Subcutaneous abdominal adipose tissue (tissue), 5 donors: Measurements from ENCODE around the gene DUS2.
"Not testable (repeated sequence)": the region's sequence is repeated elsewhere in the genome, so short reads cannot be mapped to it uniquely, and the experiment has no call there.

Source experiments
- H3K27ac ChIP-seq: one replicate; pipeline ENCODE4 v1.7.0; 2013; ENCODE audit warnings: low read depth, mild to moderate bottlenecking, inconsistent platforms, low read length, moderate library complexity
- H3K27me3 ChIP-seq, 5 donors: one replicate each; pipeline ENCODE4 v1.7.0; 2013; ENCODE audit warnings: low read length in 5 of 5, inconsistent platforms in 1 of 5; ENCODE audit not compliant: control insufficient read depth in 5 of 5, insufficient read depth in 4 of 5
- H3K36me3 ChIP-seq, 5 donors: one replicate each; pipeline ENCODE4 v1.7.0; 2013; ENCODE audit warnings: low read length in 5 of 5; ENCODE audit not compliant: control insufficient read depth in 5 of 5, insufficient read depth in 5 of 5
- H3K4me1 ChIP-seq, 5 donors: one replicate each; pipeline ENCODE4 v1.7.0; 2013; ENCODE audit warnings: low read length in 5 of 5, mild to moderate bottlenecking in 3 of 5, moderate library complexity in 1 of 5; ENCODE audit not compliant: control insufficient read depth in 5 of 5, insufficient read depth in 5 of 5
- H3K4me3 ChIP-seq, 5 donors: one replicate each; pipeline ENCODE4 v1.7.0; 2013; ENCODE audit warnings: low read length in 5 of 5, low read depth in 1 of 5
- H3K9ac ChIP-seq, 5 donors: one replicate each; pipeline ENCODE4 v1.7.0; 2013; ENCODE audit warnings: low read length in 5 of 5, mild to moderate bottlenecking in 4 of 5, moderate library complexity in 3 of 5
- H3K9me3 ChIP-seq, 5 donors: one replicate each; pipeline ENCODE4 v1.7.0; 2013; ENCODE audit warnings: low read length in 5 of 5; ENCODE audit not compliant: control insufficient read depth in 5 of 5
- donor health status: healthy.
- donor health status: healthy.
- donor health status: healthy.
- donor health status: healthy.
- donor health status: healthy.

The DUS2 gene

DNA sequence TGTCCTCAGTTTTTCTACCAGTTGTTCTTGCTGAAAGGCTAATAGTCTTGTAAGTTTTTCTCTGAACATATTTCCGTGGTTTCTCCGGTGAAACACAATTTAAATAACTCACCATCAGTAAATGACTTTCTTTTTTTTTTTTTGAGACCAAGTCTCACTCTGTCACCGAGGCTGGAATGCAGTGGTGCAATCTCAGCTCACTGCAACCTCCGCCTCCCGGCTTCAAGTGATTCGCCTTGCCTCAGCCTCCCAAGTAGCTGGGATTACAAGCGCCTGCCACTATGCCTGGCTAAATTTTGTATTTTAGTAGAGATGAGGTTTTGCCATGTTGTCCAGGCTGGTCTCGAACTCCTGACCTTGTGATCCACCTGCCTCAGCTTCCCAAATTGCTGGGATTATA, 91.9 kb downstream of the DUS2 start:
- not testable (repeated sequence) for H3K36me3 ChIP-seq

GRCh38 chr16:68115851-68116250, 92.8 kb downstream of the DUS2 start:
- Histone ChIP-seq H3K4me1 (peaks cover 2 to 23% (median 16%) of the 10 kb centered on the region in 5 donors), H3K9me3 (peaks cover 0 to 4% (median 0%) of the 10 kb centered on the region in 5 donors), H3K4me3 (no peak overlapping the region), H3K9ac (no peak overlapping the region), H3K36me3 (no peaks in the 10 kb centered on the region), H3K27me3 (no peaks in the 10 kb centered on the region), H3K27ac (no peak overlapping the region)

More for the DNA sequence above, 91.9 kb downstream of the DUS2 start:
- not testable (repeated sequence) for H3K27me3 ChIP-seq, H3K9me3 ChIP-seq, H3K9ac ChIP-seq, H3K4me3 ChIP-seq, H3K27ac ChIP-seq
- peaks cover 2 to 23% (median 16%) of the 10 kb centered on the region in 5 donors for H3K4me1 ChIP-seq

DNA sequence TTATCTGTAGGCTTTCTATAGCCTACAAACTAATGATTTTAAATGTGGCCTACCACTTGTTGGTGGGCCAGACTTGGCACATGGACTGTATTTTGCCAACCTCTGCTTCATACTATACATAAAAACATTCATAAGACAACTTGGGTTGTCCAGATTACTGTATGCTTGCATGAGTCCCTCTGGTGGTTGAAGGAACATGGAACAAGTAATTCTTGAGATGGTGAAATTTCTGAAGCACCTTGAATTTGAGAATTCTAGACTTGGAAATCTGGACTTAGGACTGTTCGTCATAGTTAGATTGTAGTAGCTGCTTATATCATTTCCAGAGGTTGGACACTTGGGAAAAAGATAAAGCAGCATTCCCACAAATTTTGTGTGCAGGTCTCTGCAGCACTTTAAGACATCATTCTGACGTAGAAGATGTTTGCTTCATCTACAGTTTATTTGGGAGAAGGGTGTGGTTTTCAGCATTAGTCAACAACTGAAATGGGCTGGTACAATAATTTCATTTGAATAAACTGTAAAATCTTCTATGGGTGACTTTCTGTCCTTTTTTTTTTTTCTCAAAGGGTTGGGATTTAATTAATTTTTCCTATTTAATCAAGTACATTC, 93.3 kb downstream of the DUS2 start:
- Histone ChIP-seq H3K27ac (no peak overlapping the region), H3K9ac (no peak overlapping the region), H3K9me3 (no peaks in the 10 kb centered on the region)

GRCh38 chr16:68117884-68118283, 94.8 kb downstream of the DUS2 start:
- peaks cover 0 to 6% (median 4%) of the 10 kb centered on the region in 5 donors for H3K36me3 ChIP-seq
- no peaks in the 10 kb centered on the region for H3K27me3 ChIP-seq
- H3K9ac ChIP-seq = no peak overlapping the region
- no peak overlapping the region for H3K27ac ChIP-seq
- H3K4me3 ChIP-seq = no peak overlapping the region
- peaks cover 2 to 20% (median 16%) of the 10 kb centered on the region in 5 donors for H3K4me1 ChIP-seq
- no peaks in the 10 kb centered on the region for H3K9me3 ChIP-seq

More for the DNA sequence above, 93.3 kb downstream of the DUS2 start:
- no peaks in the 10 kb centered on the region for H3K27me3 ChIP-seq
- no peak overlapping the region for H3K4me3 ChIP-seq
- no peaks in the 10 kb centered on the region for H3K36me3 ChIP-seq
- peaks cover 2 to 23% (median 16%) of the 10 kb centered on the region in 5 donors for H3K4me1 ChIP-seq

GRCh38 chr16:68118954-68119353, 95.9 kb downstream of the DUS2 start:
- H3K27me3 ChIP-seq, H3K4me3 ChIP-seq, H3K9ac ChIP-seq, H3K27ac ChIP-seq, H3K36me3 ChIP-seq, H3K9me3 ChIP-seq: not testable (repeated sequence)
- peaks cover 0 to 12% (median 6%) of the 10 kb centered on the region in 5 donors for H3K4me1 ChIP-seq

GRCh38 chr16:68120496-68120895, 97.4 kb downstream of the DUS2 start:
- not testable (repeated sequence) for H3K4me1 ChIP-seq, H3K9me3 ChIP-seq, H3K9ac ChIP-seq, H3K4me3 ChIP-seq, H3K27me3 ChIP-seq, H3K27ac ChIP-seq, H3K36me3 ChIP-seq

DNA sequence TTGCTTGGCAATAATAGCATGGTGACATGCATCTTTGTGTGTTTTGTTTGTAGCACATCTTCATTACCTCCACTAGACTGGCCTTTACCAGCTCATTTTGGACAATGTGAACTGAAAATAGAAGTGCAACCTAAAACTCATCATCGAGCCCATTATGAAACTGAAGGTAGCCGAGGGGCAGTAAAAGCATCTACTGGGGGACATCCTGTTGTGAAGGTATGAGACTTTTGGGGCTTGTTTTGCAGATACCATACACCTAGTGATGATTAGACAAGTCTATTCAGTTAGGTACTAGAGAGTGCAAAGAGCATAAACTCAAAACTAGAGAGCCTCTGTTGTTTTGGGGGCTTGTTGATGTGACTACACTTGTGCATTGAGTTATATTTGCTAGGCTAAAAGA, 103.3 kb downstream of the DUS2 start:
- Histone ChIP-seq H3K27me3 (no peaks in the 10 kb centered on the region), H3K4me3 (no peak overlapping the region), H3K4me1 (peaks cover 0 to 3% (median 0%) of the 10 kb centered on the region in 5 donors), H3K9me3 (no peaks in the 10 kb centered on the region), H3K36me3 (peaks cover 0 to 13% (median 5%) of the 10 kb centered on the region in 5 donors), H3K27ac (no peak overlapping the region), H3K9ac (no peak overlapping the region)

DNA sequence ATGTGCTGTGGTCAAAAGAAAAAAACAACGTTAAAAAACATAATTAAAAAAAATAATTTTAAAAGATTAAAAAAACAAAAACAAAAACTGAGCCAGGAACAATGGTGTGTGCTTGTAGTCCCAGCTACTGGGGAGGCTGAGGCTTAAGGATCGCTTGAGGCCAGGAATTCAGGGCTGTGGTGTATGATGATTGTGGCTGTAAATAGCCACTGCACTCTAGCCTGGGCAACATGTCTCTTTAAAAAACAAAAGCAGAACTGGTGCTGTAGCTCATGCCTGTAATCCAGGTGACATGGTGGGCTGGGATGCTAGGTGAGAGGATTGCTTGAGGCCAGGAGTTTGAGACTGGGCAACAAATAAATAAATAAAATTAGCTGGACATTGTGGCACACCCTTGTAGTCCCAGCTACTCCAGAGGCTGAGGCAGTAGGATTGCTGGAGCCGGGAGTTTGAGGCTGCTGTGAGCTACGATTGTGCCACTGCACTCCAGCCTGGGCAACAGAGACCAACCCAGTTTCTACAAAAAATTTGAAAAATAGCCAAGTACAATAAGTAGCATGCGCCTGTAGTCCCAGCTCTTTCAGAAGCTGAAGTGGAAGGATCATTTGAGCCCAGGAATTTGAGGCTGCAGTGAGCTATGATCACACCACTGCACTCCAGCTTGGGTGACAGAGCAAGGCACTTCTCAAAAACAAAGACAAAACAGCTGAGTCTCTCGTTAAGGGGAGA, 105.7 kb downstream of the DUS2 start:
- H3K4me1 ChIP-seq = peaks cover 0 to 10% (median 8%) of the 10 kb centered on the region in 5 donors
- H3K36me3 ChIP-seq = peaks cover 0 to 7% (median 3%) of the 10 kb centered on the region in 5 donors
- no peak overlapping the region for H3K4me3 ChIP-seq
- H3K9ac ChIP-seq = no peak overlapping the region
- H3K27ac ChIP-seq = no peak overlapping the region
- H3K9me3 ChIP-seq = no peaks in the 10 kb centered on the region
- H3K27me3 ChIP-seq = no peaks in the 10 kb centered on the region
